EL (cell line): ENCODE data around the gene ADSS2.
A peak's percentile ranks its signal among the peaks of the same experiment; 100 is the strongest.
"Not testable (repeated sequence)": the region's sequence is repeated elsewhere in the genome, so short reads cannot be mapped to it uniquely, and the experiment has no call there.

Experiments
- DNase-seq: peaks from one replicate; pipeline ENCODE4 v3.0.0-alpha.2; 2016

ADSS2 gene

DNA sequence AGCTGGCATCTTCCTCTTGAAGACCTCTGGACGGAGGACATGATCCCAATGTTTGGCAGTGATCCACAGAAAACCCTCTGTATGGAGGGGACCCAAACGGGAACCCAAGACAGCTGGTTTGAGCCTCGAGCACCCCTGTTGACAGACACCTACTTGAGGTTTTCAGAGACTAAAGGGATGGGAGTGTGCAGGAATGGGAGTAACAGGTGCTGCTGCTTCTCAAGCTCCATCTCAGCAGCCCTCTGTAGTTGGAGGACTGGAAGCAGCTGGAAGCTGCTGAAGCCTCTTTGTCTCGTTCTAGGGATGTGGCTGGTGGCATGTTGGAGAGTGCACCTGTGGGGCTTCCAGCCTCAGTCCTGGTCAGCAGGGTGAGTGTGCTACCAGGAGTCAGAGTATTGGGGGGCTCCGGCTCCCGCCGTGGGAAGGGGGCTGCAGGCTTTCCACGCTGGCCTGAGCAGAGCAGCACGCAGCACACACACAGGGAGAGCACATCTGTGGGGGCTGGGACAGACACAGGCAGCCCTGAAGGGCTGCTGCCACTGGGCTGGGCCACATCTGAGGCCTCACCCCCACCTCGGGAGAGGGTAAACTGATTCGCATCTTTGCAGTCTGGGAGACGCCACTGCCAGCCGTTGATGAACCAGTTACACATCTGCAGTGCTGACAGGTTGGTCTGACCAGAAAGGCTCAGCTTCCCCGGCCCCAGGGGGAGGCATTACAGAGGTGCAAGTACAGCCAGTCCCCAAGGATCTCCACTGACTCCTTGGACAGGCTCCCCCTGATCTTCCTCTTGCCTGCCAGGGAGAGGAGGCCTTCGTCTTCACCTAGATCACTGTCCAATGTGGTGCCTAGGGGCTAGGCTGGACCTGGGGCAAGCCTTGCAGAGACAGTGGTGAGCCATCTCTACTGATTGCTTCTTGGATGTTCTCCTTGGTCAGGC lies 56.6 kb downstream of the ADSS2 start:
- no peak for DNase-seq

- DNase-seq: no peak
These were observed 57.4 kb downstream of the ADSS2 start for GRCh38 chr1:244394346-244394745.

DNA sequence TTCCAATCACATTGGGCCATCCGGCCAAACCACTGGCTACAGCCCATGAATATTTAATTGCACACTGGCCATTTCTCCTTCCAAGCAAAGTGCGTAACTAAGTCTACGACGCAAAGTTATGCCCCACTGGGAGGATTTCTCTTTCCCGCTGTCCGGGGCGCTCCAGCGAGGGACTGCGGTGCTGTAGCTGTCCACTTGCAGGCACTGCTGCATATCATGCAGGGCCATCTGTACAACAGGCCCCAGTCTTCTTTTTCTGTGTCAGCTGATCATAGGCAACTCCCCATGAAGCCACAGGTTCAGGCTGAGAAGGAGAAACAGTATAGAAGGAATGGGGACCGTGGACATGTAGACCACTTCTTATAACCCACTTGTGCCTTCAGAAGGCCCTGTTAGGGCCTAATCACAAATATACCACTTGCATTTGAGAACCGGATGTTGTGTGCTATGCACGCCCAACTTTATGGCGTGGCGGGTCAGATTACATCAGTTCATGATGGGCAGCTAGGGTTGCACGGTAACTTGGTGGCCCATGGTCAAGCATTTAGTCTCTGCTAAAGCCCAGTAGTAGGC lies 58.0 kb downstream of the ADSS2 start:
- no peak for DNase-seq

- peak; percentile 18 for DNase-seq
These were observed 59.9 kb downstream of the ADSS2 start for GRCh38 chr1:244391761-244392160.

DNA sequence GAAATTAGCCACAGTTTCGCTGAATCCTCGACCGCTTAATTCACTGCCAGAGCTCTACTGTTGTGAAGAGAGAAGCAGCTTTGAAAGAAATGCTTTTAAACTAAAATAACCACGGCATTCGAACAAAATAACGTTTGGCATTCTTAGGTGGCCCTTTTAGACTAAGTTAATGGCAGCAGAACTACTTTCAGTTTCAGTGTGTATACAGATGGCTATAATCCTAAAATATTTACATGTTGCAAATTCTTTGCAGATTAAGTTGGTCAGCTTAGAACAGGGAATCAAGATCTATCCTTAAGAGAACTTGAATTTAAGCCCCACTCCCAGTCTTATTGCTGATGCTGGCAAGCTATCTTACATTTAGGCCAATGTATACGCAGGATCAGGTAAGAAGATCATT lies 62.7 kb downstream of the ADSS2 start:
- DNase-seq: no peak

GRCh38 chr1:244387415-244387814 lies 64.3 kb downstream of the ADSS2 start:
- no peak for DNase-seq

DNA sequence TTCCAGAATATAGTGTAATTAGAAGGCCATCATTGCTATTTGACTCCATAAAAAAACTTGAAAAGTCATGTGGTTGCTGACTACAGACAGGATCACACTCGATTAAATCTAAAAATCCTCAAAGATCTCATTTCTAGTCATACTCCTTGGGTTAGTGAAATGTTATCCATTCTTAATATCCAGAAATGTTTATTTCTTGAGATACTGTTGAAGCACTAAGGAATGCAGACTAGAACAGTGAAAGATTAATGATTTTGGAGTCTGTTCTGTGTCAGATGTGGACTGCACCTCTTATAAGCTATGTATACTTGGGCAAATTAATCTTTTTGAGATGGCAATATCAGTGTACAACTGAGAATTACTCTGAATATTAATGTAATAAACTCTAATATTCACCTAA lies 65.1 kb downstream of the ADSS2 start:
- DNase-seq: no peak

DNA sequence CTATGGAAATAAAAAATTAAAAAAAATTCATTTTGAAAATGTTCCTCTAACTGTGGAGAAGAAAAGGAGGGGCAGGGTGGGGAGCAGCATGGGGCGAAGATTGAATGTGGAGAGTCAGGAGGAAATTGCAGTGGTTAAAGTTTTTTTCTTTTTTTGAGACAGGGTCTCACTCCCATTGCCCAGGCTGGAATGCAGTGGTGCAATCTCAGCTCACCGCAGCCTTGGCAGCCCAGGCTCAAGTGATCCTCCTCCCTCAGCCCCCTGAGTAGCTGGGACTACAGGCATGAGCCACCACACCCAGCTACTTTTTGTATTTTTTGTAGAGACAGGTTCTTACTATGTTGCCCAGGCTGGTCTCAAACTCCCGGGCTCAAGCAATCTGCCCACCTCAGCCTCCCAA lies 67.6 kb downstream of the ADSS2 start:
- DNase-seq: no peak

DNA sequence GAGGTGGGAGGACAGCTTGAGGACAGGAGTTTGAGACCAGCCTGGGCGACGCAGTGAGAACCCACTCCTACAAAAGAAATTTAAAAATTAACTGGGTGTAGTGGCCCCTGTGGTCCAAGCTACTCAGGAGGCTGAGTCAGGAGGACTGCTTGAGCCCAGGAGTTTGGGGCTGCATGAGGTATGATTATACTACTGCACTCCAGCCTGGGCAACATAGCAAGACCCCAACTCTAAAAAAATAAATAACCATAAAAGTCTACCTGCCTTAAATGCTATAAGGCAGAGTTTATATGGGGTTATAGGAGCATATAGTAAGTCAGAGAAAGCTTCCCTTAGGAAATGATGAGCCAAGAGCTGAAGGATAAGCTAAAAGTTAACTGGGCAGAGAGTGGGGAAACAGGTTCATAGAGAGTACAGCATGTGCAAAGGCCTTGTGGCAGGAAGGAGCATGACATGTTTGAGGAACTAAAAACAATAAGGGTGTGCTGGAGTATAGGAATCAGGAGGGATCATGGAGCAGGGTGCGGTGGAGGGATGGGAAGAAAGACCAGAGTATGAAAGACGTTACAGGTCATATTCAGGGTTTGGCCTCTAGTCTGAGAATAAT lies 68.3 kb downstream of the ADSS2 start:
- no peak for DNase-seq

GRCh38 chr1:244381878-244382565 lies 69.7 kb downstream of the ADSS2 start:
- peak; percentile 76 for DNase-seq

- DNase-seq: no peak
These were observed 75.6 kb downstream of the ADSS2 start for GRCh38 chr1:244376126-244376525.

- DNase-seq: no peak
These were observed 76.7 kb downstream of the ADSS2 start for GRCh38 chr1:244375051-244375450.

- not testable (repeated sequence) for DNase-seq
These were observed 77.2 kb downstream of the ADSS2 start for GRCh38 chr1:244374484-244374883.

DNA sequence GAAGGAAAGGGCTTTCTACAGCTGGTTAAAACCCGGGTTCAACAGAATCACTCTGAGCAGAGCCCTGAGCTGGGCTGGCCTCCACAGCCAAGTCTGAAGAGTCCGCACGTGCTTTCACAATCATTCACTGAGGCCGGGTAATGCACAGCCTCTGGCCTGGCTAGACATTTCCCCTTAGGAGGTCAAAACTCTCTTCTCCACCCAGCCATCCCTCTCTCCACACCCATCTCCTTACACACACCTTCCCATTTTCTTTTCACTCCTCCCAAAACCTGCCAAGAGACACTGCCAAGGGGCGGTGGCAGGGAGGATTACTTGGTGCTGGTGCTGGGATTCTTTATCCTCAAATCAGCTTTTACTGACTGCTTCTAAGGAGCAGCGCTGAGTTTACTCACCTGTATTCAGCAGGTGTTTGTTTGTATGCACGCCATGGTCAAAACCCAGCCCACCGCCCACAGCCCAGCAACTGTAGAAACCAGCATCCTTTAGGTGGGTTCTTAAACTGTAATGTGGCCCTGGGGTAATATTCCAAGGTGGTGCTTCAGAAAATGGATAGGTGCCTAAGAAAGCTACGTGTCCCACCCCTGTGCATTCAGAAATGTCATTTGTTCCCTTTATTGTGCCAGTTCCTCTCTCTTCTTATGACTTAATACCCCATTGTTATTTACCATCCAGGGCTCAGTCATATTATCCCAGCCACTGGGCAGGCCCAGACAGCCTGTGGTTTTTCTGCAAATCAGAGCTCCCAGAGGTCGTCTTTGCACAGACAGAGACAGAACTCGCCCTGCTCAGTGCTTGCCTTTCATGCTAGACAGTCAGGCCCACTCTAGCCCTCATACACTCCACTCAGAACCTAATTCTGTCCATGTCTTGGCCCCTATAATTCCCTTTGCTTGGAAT lies 80.2 kb downstream of the ADSS2 start:
- no peak for DNase-seq

GRCh38 chr1:244370060-244370637 lies 81.6 kb downstream of the ADSS2 start:
- DNase-seq: no peak

DNA sequence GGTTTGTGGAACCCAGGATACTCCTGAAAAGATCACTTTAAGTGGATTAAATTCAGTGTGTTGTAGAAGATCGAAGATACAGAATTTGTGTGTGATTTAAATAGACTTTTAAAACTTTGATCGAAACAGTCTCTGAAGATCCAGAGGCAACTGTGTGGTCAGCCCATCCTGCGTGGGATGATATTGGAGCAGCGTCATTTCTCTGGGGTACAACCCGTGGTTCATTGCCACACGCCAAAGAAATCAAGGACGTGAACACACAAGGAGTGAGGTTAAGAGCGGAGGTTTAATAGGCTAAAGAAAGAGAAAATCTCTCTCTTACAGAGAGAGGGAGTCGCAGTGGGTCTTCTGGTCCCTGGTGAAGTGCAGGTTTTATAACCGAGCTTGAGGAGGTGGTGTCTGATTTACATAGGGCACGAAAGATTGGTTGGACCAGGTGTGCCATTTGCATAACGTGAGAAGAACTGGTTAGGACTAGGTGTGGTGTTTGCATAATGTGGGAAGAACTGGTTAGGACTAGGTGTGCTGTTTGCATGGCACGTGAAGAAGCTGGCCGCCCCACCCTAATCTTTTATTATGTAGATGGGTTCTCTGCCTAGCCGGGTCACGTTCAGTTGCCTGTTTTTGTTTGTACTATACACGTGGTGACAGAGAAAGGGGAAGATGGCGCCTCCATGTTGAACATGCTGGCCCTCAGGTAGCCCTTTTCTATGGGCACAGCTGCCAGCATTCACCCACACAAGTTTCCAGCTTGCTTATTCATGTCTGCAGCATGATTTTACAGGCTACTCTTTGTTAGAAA lies 82.3 kb downstream of the ADSS2 start:
- DNase-seq: no peak

GRCh38 chr1:244368279-244368678 lies 83.4 kb downstream of the ADSS2 start:
- DNase-seq: no peak

DNA sequence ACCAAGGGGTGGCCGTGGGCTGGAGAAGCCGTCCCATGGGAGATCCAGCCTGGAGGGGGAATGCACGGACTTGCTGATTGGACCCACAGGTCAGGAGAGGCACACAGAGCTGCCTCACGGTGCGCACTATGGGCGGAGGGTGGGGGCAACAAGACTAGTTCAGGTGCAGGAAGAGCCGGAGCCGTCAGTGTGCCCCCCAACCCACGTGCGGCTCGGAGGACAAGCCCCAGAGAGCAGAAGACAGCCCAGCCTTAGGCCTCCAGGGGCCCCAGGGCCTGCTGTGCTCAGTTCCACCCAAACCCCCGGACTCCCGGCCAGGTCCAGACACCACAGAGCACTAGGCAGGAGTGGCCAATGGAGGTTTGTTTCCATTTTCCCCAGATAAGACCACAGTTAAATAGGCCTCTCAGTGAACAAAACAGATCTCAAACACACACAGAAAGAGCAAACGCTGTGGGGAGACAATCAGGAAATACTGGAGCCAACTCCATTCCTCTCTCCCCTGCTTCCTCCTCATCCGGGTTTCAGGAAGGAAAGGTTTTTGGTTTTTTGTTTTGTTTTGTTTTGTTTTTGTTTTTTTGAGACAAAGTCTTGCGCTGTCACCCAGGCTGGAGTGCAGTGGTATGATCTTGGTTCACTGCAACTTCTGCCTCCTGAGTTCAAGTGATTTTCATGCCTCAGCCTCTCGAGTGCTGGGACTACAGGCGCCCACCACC lies 84.2 kb downstream of the ADSS2 start:
- DNase-seq: no peak

DNA sequence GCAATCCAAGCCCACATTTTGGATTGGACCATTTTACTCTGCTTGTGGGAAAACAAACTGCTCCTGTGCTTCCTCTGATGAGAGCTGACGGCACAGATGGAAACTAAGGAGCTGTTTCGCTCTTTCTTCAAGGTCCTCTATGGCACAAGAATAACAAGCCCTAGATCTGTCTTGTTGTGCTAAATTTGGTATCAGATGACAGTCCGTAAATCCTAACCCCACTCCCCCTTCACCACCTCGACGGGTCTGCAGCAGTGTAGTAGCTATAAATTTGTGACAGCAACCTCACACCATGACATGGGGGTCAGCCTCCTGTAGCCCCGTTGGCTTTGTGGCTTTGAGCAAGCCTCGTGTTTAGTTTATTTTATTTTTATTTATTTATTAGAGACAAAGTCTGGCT lies 85.9 kb downstream of the ADSS2 start:
- DNase-seq: no peak

- DNase-seq: not testable (repeated sequence)
These were observed 86.4 kb downstream of the ADSS2 start for GRCh38 chr1:244365262-244365661.
